Endothelial cell of umbilical vein (primary cell): ENCODE measurements around the gene GUCY1A1. TPM values are rescaled to one million over a fixed set of nuclear protein-coding genes. Genes with fewer than 3 reads are reported as not detected.

Experiments used
- BruUV-seq: library from RNA; stranded (reverse); fragments of 400-500 nt; replicated peaks from 2 replicates; lab custom pipeline; 2021; lab: Mats Ljungman, UMichigan
- CTCF ChIA-PET: fragments of 300-600, 350-600 bp; sonication (Branson Sonifier 250); formaldehyde crosslinking; loops from one replicate; lab custom pipeline; 2021; ENCODE audit warnings: antibody characterized with exemption, inconsistent platforms; lab: Charles Lee
- POLR2A ChIA-PET: fragments of 300-600, 350-600 bp; sonication (Branson Sonifier 250); formaldehyde crosslinking; loops from one replicate; lab custom pipeline; 2021; ENCODE audit warnings: antibody characterized with exemption, inconsistent platforms; lab: Charles Lee
- DNase-seq: peaks from one replicate; pipeline ENCODE4 v3.0.0-alpha.2; 2011; ENCODE audit warnings: low read depth, low spot score
- FAIRE-seq: peaks from 2 replicates; lab custom pipeline; 2011; peaks lifted over from hg19 to GRCh38; lab: Jason Lieb, UNC
- H2AFZ ChIP-seq: 2 replicates; pipeline ENCODE4 v1.6.0; 2012; ENCODE audit warnings: low read depth, low read length, control low read depth, inconsistent platforms
- H3K27ac ChIP-seq: 2 replicates; pipeline ENCODE4 v1.5.1; 2011; ENCODE audit warnings: low read depth, mild to moderate bottlenecking, control low read depth, low read length, moderate library complexity; ENCODE audit not compliant: insufficient read depth
- H3K27me3 ChIP-seq, 2 experiments: 2 replicates each; pipeline versions ENCODE4 v1.6.0 to v1.6.1; 2011; ENCODE audit warnings: low read length in 2 of 2, mixed read lengths in 1 of 2; ENCODE audit not compliant: control insufficient read depth in 2 of 2, insufficient read depth in 2 of 2
- H3K36me3 ChIP-seq, 2 experiments: 2 replicates in 1 of 2; 3 replicates in 1 of 2; pipeline ENCODE4 v1.5.1; 2011; ENCODE audit warnings: low read length in 2 of 2, mild to moderate bottlenecking in 1 of 2, moderate library complexity in 1 of 2; ENCODE audit not compliant: control insufficient read depth in 2 of 2, insufficient read depth in 2 of 2; ENCODE audit errors: extremely low read depth in 1 of 2
- H3K4me1 ChIP-seq: 3 replicates; pipeline ENCODE4 v1.5.1; 2011; ENCODE audit warnings: mild to moderate bottlenecking, low read length; ENCODE audit not compliant: control insufficient read depth, insufficient read depth; ENCODE audit errors: extremely low read depth
- H3K4me2 ChIP-seq: 2 replicates; pipeline ENCODE4 v1.6.1; 2011; ENCODE audit warnings: low read length, control low read depth, mixed read lengths; ENCODE audit not compliant: insufficient read depth
- H3K4me3 ChIP-seq, 3 experiments: fragments of 200-600 bp in 1 of 3; sonication (generic), shearing (Covaris generic) in 1 of 3; replicated peaks in 1 of 3; 2 replicates each; pipeline ENCODE4 v1.5.1; 2011 to 2016; ENCODE audit warnings: control low read depth in 3 of 3, low read length in 3 of 3, mild to moderate bottlenecking in 2 of 3, inconsistent platforms in 1 of 3, low read depth in 1 of 3, moderate library complexity in 1 of 3; ENCODE audit not compliant: insufficient read depth in 1 of 3
- H3K79me2 ChIP-seq: 2 replicates; pipeline ENCODE4 v1.6.0; 2012; ENCODE audit warnings: low read length, inconsistent platforms; ENCODE audit not compliant: control insufficient read depth, insufficient read depth
- H3K9ac ChIP-seq: replicated peaks from 2 replicates; pipeline ENCODE3; 2011; ENCODE audit warnings: low read length, control low read depth; ENCODE audit not compliant: insufficient read depth; ENCODE audit errors: extremely low read depth
- H3K9me1 ChIP-seq: replicated peaks from 3 replicates; pipeline ENCODE4 v1.6.0; 2011; ENCODE audit warnings: mild to moderate bottlenecking, low read length; ENCODE audit not compliant: control insufficient read depth, insufficient read depth; ENCODE audit errors: extremely low read depth
- H3K9me3 ChIP-seq: replicated peaks from 2 replicates; pipeline ENCODE4 v1.5.1; 2012; ENCODE audit warnings: low read length, inconsistent platforms; ENCODE audit not compliant: control insufficient read depth, insufficient read depth
- H4K20me1 ChIP-seq: replicated peaks from 2 replicates; pipeline ENCODE3; 2011; ENCODE audit warnings: mild to moderate bottlenecking, low read length; ENCODE audit not compliant: control insufficient read depth, insufficient read depth; ENCODE audit errors: extremely low read depth
- EZH2 ChIP-seq: IDR thresholded peaks from 2 replicates; pipeline ENCODE4 v1.6.1; 2012; ENCODE audit warnings: borderline replicate concordance, low read depth, mild to moderate bottlenecking, moderate library complexity, low read length, inconsistent platforms; ENCODE audit not compliant: severe bottlenecking
- FOS ChIP-seq: IDR thresholded peaks from 2 replicates; pipeline ENCODE4 v1.6.1; 2011; ENCODE audit warnings: mild to moderate bottlenecking, low read length, moderate library complexity, borderline replicate concordance; ENCODE audit not compliant: insufficient read depth
- GATA2 ChIP-seq: IDR thresholded peaks from 2 replicates; pipeline ENCODE4 v1.7.0; 2011; ENCODE audit warnings: low read depth, mild to moderate bottlenecking, moderate library complexity, mixed read lengths, low read length; ENCODE audit not compliant: insufficient read length, insufficient read depth
- JUN ChIP-seq: IDR thresholded peaks from 2 replicates; pipeline ENCODE4 v1.6.1; 2011; ENCODE audit warnings: borderline replicate concordance, low read depth; ENCODE audit not compliant: insufficient read length, insufficient read depth
- MAX ChIP-seq: IDR thresholded peaks from 2 replicates; pipeline ENCODE4 v1.6.1; 2011; ENCODE audit not compliant: insufficient read depth, insufficient read length
- MYC ChIP-seq: IDR thresholded peaks from one replicate; pipeline ENCODE4 v1.6.1; 2011; ENCODE audit warnings: mild to moderate bottlenecking, low read depth, low read length
- POLR2A ChIP-seq: IDR thresholded peaks from 2 replicates; pipeline ENCODE4 v1.6.1; 2012; ENCODE audit warnings: low read depth, mild to moderate bottlenecking, control low read depth, low read length
- POLR2AphosphoS5 ChIP-seq: IDR thresholded peaks from 2 replicates; pipeline ENCODE4 v1.6.1; 2012; ENCODE audit warnings: low read depth, mild to moderate bottlenecking, control low read depth, low read length, moderate library complexity; ENCODE audit not compliant: insufficient read depth
- dilution Hi-C: fragments of 300-500 bp; cut with MboI; formaldehyde crosslinking; loops from one replicate; pipeline ENCODE4 v1.15.0; 2019; ENCODE audit warnings: low sequenced_read_pairs; ENCODE audit not compliant: extremely low pct_ligation_motif_present
- intact Hi-C: fragments of 100-400 bp; cut with micrococcal nuclease; formaldehyde crosslinking; loops from one replicate; pipeline ENCODE4 v1.10.0; 2022
- polyA plus RNA-seq, 4 experiments: library from polyadenylated mRNA; depleted of rRNA in 3 of 4; stranded (reverse) in 3 of 4; unstranded in 1 of 4; fragments of >200 nt; gene quantifications; 2 replicates each; pipeline versions ENCODE4 v1.2.1 to v1.2.3, GENCODE V29; 2011 to 2012; ENCODE audit warnings: missing spikeins in 1 of 4
- total RNA-seq: library from RNA; stranded (reverse); gene quantifications from 2 replicates; pipeline ENCODE4 v1.2.3, GENCODE V29; 2021
- TF ChIP-seq, protein P1 (sequence below), 2 donors: IDR thresholded peaks; 1 replicate in 1 of 2; 2 replicates in 1 of 2; pipeline ENCODE4 v1.5.1; 2011; ENCODE audit warnings: low read length in 2 of 2, mild to moderate bottlenecking in 2 of 2, moderate library complexity in 2 of 2, control low read depth in 1 of 2, inconsistent platforms in 1 of 2, low read depth in 1 of 2; ENCODE audit not compliant: insufficient read depth in 1 of 2; ENCODE audit errors: extremely low read depth in 1 of 2

The GUCY1A1 gene
- total and polyA plus RNA-seq, 2 donors (not counting 3 experiments of a cell fraction or from before 2014, with no cell fraction given) = 1.3 to 4.4 TPM

DNA sequence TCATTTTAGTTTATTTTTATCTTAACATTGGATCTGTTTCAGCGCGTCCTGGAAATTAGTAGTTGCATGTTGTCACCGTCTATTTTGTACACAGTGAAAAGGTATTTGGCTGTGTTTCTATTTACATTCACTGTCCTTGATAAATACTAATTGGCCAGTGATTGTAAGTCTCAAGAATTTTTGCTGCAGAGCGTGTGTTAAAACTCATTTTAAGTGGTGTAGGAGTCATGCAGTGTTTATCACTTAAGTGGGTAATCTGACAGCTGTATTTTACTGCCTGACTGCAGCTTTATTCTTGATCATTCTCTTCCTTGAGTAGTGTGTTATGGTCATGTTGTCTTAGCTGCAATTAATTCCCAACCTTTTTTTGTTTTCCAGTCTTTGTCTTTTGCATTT lies 9.8 kb downstream of the GUCY1A1 start:
- ChIA-PET POLR2A (no interaction called here), CTCF (interaction anchor here (0.8 to 2.2 kb wide), 4 partner anchors 14 to 148 kb away, joined by 3 to 5 read pairs (median 3); no protein-coding TSS in a partner anchor)
- Histone ChIP-seq H3K27me3 (no peaks in the 10 kb centered on the region), H3K9me1 (no peaks in the 10 kb centered on the region), H3K4me3 (no peak overlapping the region), H4K20me1 (no peaks in the 10 kb centered on the region), H3K4me2 (no peak overlapping the region), H2AFZ (no peak overlapping the region), H3K9ac (no peak overlapping the region), H3K9me3 (no peaks in the 10 kb centered on the region), H3K27ac (no peak overlapping the region), H3K36me3 (no peaks in the 10 kb centered on the region), H3K79me2 (no peaks in the 10 kb centered on the region), H3K4me1 (no peaks in the 10 kb centered on the region)
- TF ChIP-seq MYC = no peak
- no peak for TF ChIP-seq JUN
- TF ChIP-seq MAX = no peak
- TF ChIP-seq POLR2A = no peak
- TF ChIP-seq, protein P1, sequence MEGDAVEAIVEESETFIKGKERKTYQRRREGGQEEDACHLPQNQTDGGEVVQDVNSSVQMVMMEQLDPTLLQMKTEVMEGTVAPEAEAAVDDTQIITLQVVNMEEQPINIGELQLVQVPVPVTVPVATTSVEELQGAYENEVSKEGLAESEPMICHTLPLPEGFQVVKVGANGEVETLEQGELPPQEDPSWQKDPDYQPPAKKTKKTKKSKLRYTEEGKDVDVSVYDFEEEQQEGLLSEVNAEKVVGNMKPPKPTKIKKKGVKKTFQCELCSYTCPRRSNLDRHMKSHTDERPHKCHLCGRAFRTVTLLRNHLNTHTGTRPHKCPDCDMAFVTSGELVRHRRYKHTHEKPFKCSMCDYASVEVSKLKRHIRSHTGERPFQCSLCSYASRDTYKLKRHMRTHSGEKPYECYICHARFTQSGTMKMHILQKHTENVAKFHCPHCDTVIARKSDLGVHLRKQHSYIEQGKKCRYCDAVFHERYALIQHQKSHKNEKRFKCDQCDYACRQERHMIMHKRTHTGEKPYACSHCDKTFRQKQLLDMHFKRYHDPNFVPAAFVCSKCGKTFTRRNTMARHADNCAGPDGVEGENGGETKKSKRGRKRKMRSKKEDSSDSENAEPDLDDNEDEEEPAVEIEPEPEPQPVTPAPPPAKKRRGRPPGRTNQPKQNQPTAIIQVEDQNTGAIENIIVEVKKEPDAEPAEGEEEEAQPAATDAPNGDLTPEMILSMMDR (IDR thresholded peaks at IDR 0.05; ENCODE audit: extremely low read depth in 1 of 2, insufficient read depth in 1 of 2, low read depth in 1 of 2, low read length in 2 of 2) = no peak
- no peak for TF ChIP-seq GATA2
- no peak for TF ChIP-seq FOS
- TF ChIP-seq EZH2 = no peak
- no peak for TF ChIP-seq POLR2AphosphoS5
- dilution Hi-C loops (no loop called here), intact Hi-C loops (no loop called here)
- BruUV-seq = no TSS peak
- FAIRE-seq = no peak
- no peak for DNase-seq
